Body of pancreas (tissue), 4 donors: ENCODE data around the gene PIP4P1. TPM values are rescaled to one million over a fixed set of nuclear protein-coding genes. Genes with fewer than 3 reads are reported as not detected.

ENCODE experiments used
- ATAC-seq: fragments of 150-250 bp; one replicate; pipeline ENCODE4 v1.9.1; 2016
- DNase-seq, 4 donors: peaks; one replicate each; pipeline ENCODE4 v3.0.0-alpha.2; 2019
- H3K27ac ChIP-seq, 4 donors: fragments of 200-600 bp; sonication (generic); 1 replicate in 3 of 4; 2 replicates in 1 of 4; pipeline versions ENCODE4 v1.5.1 to v1.6.1; 2016 to 2019; ENCODE audit warnings: mild to moderate bottlenecking in 1 of 4, mixed read lengths in 1 of 4, moderate library complexity in 1 of 4
- H3K27me3 ChIP-seq, 2 donors: fragments of 200-600 bp; sonication (generic); one replicate each; pipeline ENCODE4 v1.6.0; 2016; ENCODE audit warnings: mild to moderate bottlenecking in 1 of 2
- H3K36me3 ChIP-seq, 2 donors: fragments of 200-600 bp; sonication (generic); replicated peaks in 1 of 2; 2 replicates each; pipeline ENCODE4 v1.5.1; 2016; ENCODE audit warnings: low read depth in 2 of 2; ENCODE audit not compliant: insufficient read depth in 1 of 2
- H3K4me1 ChIP-seq: fragments of 200-600 bp; sonication (generic); one replicate; pipeline ENCODE4 v1.6.0; 2016
- H3K4me3 ChIP-seq, 2 donors: fragments of 200-600 bp; sonication (generic); 1 replicate in 1 of 2; 2 replicates in 1 of 2; pipeline ENCODE4 v1.5.1; 2016 to 2019
- H3K9me3 ChIP-seq, 3 donors: fragments of 200-600 bp; sonication (generic); 1 replicate in 2 of 3; 2 replicates in 1 of 3; pipeline ENCODE4 v1.5.1; 2016
- CTCF ChIP-seq, 7 experiments: fragments of 450-650 bp in 4 of 7; fragments of 200-600 bp in 3 of 7; sonication (generic) in 3 of 7; IDR thresholded peaks; one replicate each; pipeline ENCODE4 v1.5.1; 2016 to 2019; ENCODE audit warnings: antibody characterized with exemption in 7 of 7
- POLR2A ChIP-seq, 3 donors: fragments of 450-650 bp; IDR thresholded peaks; one replicate each; pipeline ENCODE4 v1.6.1; 2016; ENCODE audit warnings: antibody characterized with exemption in 3 of 3, mild to moderate bottlenecking in 2 of 3
- WGBS, 2 donors: methylation state at CpG; one replicate each; pipeline ENCODE4 v1.1.5; 2017; 5-methylcytosine and 5-hydroxymethylcytosine counted together
- intact Hi-C: fragments of 100-400 bp; cut with DNase I; formaldehyde crosslinking; loops from one replicate; pipeline ENCODE4 v1.15.1; 2023
- total RNA-seq, 2 donors: library from RNA; depleted of rRNA; stranded (reverse); fragments of >200 nt; gene quantifications; one replicate each; pipeline ENCODE4 v1.1.0, GENCODE V29; 2016

PIP4P1 gene
- total RNA-seq, 2 donors from 2014 or later, result 12.2 to 12.5 TPM

- H3K27me3 ChIP-seq, result no peaks in the 10 kb centered on the region
- peaks cover 8% of the 10 kb centered on the region for H3K4me1 ChIP-seq
- H3K27ac ChIP-seq, result no peak overlapping the region
- H3K4me3 ChIP-seq, result no peak overlapping the region
- no peaks in the 10 kb centered on the region for H3K36me3 ChIP-seq
- ATAC-seq, result no peak
- TF ChIP-seq POLR2A (IDR thresholded peaks at IDR 0.05) (no peak), CTCF (IDR thresholded peaks at IDR 0.05) (no peak)
- 37 to 54% methylated on average over 5 of the region's 5 CpGs for WGBS, 2 donors
- no peaks in the 10 kb centered on the region for H3K9me3 ChIP-seq
- no peak for DNase-seq
- intact Hi-C loops, result no loop called here
Measured at GRCh38 chr14:20428802-20429201, 32.4 kb downstream of the PIP4P1 start.

- WGBS, 2 donors, result 57 to 80% methylated on average over 5 of the region's 5 CpGs
- H3K4me3 ChIP-seq, result no peak overlapping the region
- H3K4me1 ChIP-seq, result peaks cover 8% of the 10 kb centered on the region
- ATAC-seq (no peak), DNase-seq (no peak)
- intact Hi-C loops, result no loop called here
- H3K27me3 ChIP-seq, result no peaks in the 10 kb centered on the region
- H3K36me3 ChIP-seq, result no peaks in the 10 kb centered on the region
- TF ChIP-seq POLR2A (IDR thresholded peaks at IDR 0.05) (no peak), CTCF (IDR thresholded peaks at IDR 0.05) (no peak)
- H3K27ac ChIP-seq, result peak overlapping the region in 1 of 4 donors; percentile 31
- no peaks in the 10 kb centered on the region for H3K9me3 ChIP-seq
Measured at GRCh38 chr14:20428010-20428365, 33.2 kb downstream of the PIP4P1 start.

GRCh38 chr14:20427231-20428009 is 33.8 kb downstream of the PIP4P1 start:
- no peaks in the 10 kb centered on the region for H3K9me3 ChIP-seq
- peak; percentile 42 for ATAC-seq
- no peaks in the 10 kb centered on the region for H3K27me3 ChIP-seq
- peaks cover 8% of the 10 kb centered on the region for H3K4me1 ChIP-seq
- peak in 1 of 4 donors; percentile 11 for DNase-seq
- TF ChIP-seq POLR2A (IDR thresholded peaks at IDR 0.05) (no peak), CTCF (IDR thresholded peaks at IDR 0.05) (no peak)
- WGBS, 2 donors, result 59 to 69% methylated on average over 5 of the region's 5 CpGs
- no peak overlapping the region for H3K4me3 ChIP-seq
- peak overlapping the region in 2 of 4 donors; percentile 31 to 39 for H3K27ac ChIP-seq
- intact Hi-C loops, result no loop called here
- no peaks in the 10 kb centered on the region for H3K36me3 ChIP-seq

- Histone ChIP-seq H3K36me3 (no peaks in the 10 kb centered on the region), H3K27me3 (no peaks in the 10 kb centered on the region), H3K27ac (no peak overlapping the region), H3K4me3 (no peak overlapping the region), H3K4me1 (no peaks in the 10 kb centered on the region), H3K9me3 (no peaks in the 10 kb centered on the region)
- DNase-seq (no peak), ATAC-seq (no peak)
- 17 to 19% methylated on average over 2 of the region's 2 CpGs for WGBS, 2 donors
- TF ChIP-seq CTCF (IDR thresholded peaks at IDR 0.05), result no peak
- intact Hi-C loops, result no loop called here
Measured at GRCh38 chr14:20424851-20425250, 36.4 kb downstream of the PIP4P1 start.

GRCh38 chr14:20422886-20423285 is 38.3 kb downstream of the PIP4P1 start:
- Histone ChIP-seq H3K36me3 (no peaks in the 10 kb centered on the region), H3K9me3 (no peaks in the 10 kb centered on the region), H3K27me3 (no peaks in the 10 kb centered on the region), H3K4me1 (peaks cover 12% of the 10 kb centered on the region), H3K27ac (no peak overlapping the region), H3K4me3 (no peak overlapping the region)
- intact Hi-C loops, result no loop called here
- TF ChIP-seq POLR2A (IDR thresholded peaks at IDR 0.05) (no peak), CTCF (IDR thresholded peaks at IDR 0.05) (no peak)
- DNase-seq (no peak), ATAC-seq (no peak)
- WGBS, 2 donors, result 27 to 35% methylated on average over 2 of the region's 2 CpGs
